Upper lobe of right lung (tissue), 1 donor: Measurements from ENCODE around the gene P2RY6. TPM values are rescaled to one million over a fixed set of nuclear protein-coding genes. Genes with fewer than 3 reads are reported as not detected.

ENCODE experiments used
- ATAC-seq: fragments of 200-7000 bp; cut with Tn5 transposase; one replicate; pipeline ENCODE4 v1.9.1; 2020; ENCODE audit warnings: mild to moderate bottlenecking, moderate library complexity
- DNase-seq: peaks from one replicate; pipeline ENCODE4 v3.0.0-alpha.2; 2020
- H3K27ac ChIP-seq: fragments of 200-600 bp; one replicate; pipeline ENCODE4 v1.8.0; 2022
- H3K27me3 ChIP-seq: fragments of 200-600 bp; one replicate; pipeline ENCODE4 v1.8.0; 2022; ENCODE audit warnings: mild to moderate bottlenecking
- H3K36me3 ChIP-seq: fragments of 200-600 bp; one replicate; pipeline ENCODE4 v1.8.0; 2022
- H3K4me1 ChIP-seq: fragments of 200-600 bp; one replicate; pipeline ENCODE4 v1.8.0; 2022
- H3K4me3 ChIP-seq: fragments of 200-600 bp; one replicate; pipeline ENCODE4 v1.8.0; 2022; ENCODE audit warnings: mild to moderate bottlenecking
- H3K9me3 ChIP-seq: fragments of 200-600 bp; one replicate; pipeline ENCODE4 v1.8.0; 2022
- intact Hi-C: fragments of 100-400 bp; cut with DNase I; formaldehyde crosslinking; loops from one replicate; pipeline ENCODE4 v1.11.0; 2022
- total RNA-seq: library from RNA; stranded (reverse); fragmentation: NEBNext Ultra II Directional; extraction: Animal tissue kit (Norgen Biotek cat#: 25700); gene quantifications from one replicate; pipeline ENCODE4 v1.2.1, GENCODE V29; 2021
- TF ChIP-seq, protein P1 (sequence below): fragments of 200-600 bp; IDR thresholded peaks from one replicate; pipeline ENCODE4 v1.8.0; 2022; ENCODE audit warnings: antibody characterized with exemption
- donor health status: DM: no; HTN: yes; CAD: no; lungs with severe emphysema.

Gene P2RY6
- total RNA-seq, 1 donor from 2014 or later = 3.2 TPM

- peak overlapping the region; percentile 55 for H3K27ac ChIP-seq
These were observed 61.0 kb downstream of the P2RY6 start for GRCh38 chr11:73333173-73333572.

GRCh38 chr11:73333640-73334383, 61.7 kb downstream of the P2RY6 start:
- TF ChIP-seq, protein P1, sequence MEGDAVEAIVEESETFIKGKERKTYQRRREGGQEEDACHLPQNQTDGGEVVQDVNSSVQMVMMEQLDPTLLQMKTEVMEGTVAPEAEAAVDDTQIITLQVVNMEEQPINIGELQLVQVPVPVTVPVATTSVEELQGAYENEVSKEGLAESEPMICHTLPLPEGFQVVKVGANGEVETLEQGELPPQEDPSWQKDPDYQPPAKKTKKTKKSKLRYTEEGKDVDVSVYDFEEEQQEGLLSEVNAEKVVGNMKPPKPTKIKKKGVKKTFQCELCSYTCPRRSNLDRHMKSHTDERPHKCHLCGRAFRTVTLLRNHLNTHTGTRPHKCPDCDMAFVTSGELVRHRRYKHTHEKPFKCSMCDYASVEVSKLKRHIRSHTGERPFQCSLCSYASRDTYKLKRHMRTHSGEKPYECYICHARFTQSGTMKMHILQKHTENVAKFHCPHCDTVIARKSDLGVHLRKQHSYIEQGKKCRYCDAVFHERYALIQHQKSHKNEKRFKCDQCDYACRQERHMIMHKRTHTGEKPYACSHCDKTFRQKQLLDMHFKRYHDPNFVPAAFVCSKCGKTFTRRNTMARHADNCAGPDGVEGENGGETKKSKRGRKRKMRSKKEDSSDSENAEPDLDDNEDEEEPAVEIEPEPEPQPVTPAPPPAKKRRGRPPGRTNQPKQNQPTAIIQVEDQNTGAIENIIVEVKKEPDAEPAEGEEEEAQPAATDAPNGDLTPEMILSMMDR = no peak
- peaks cover 53% of the 10 kb centered on the region for H3K4me1 ChIP-seq
- ATAC-seq (no peak), DNase-seq (no peak)
- no peaks in the 10 kb centered on the region for H3K36me3 ChIP-seq
- peak overlapping the region; percentile 55 for H3K27ac ChIP-seq
- H3K4me3 ChIP-seq = no peak overlapping the region
- H3K9me3 ChIP-seq = no peaks in the 10 kb centered on the region
- intact Hi-C loops = no loop called here
- no peaks in the 10 kb centered on the region for H3K27me3 ChIP-seq

More at GRCh38 chr11:73333173-73333572, 61.0 kb downstream of the P2RY6 start:
- no peak for ATAC-seq
- peaks cover 58% of the 10 kb centered on the region for H3K4me1 ChIP-seq
- TF ChIP-seq, protein P1 = no peak
- H3K4me3 ChIP-seq = no peak overlapping the region
- intact Hi-C loops = no loop called here
- no peaks in the 10 kb centered on the region for H3K27me3 ChIP-seq
- H3K9me3 ChIP-seq = no peaks in the 10 kb centered on the region
- no peaks in the 10 kb centered on the region for H3K36me3 ChIP-seq
- DNase-seq = no peak

- Histone ChIP-seq H3K27ac (peak overlapping the region; percentile 55), H3K9me3 (no peaks in the 10 kb centered on the region), H3K27me3 (no peaks in the 10 kb centered on the region), H3K36me3 (no peaks in the 10 kb centered on the region), H3K4me1 (peaks cover 53% of the 10 kb centered on the region), H3K4me3 (no peak overlapping the region)
- ATAC-seq (peak; percentile 33), DNase-seq (no peak)
- TF ChIP-seq, protein P1 = no peak
- intact Hi-C loops = no loop called here
These were observed 62.5 kb downstream of the P2RY6 start for GRCh38 chr11:73334384-73335203.

GRCh38 chr11:73335204-73335923, 63.2 kb downstream of the P2RY6 start:
- H3K27ac ChIP-seq = no peak overlapping the region
- TF ChIP-seq, protein P1 = peak; percentile 98
- peak; percentile 90 for ATAC-seq
- peaks cover 46% of the 10 kb centered on the region for H3K4me1 ChIP-seq
- no peaks in the 10 kb centered on the region for H3K27me3 ChIP-seq
- no peaks in the 10 kb centered on the region for H3K9me3 ChIP-seq
- intact Hi-C loops = no loop called here
- H3K36me3 ChIP-seq = no peaks in the 10 kb centered on the region
- peak; percentile 88 for DNase-seq
- H3K4me3 ChIP-seq = no peak overlapping the region

DNA sequence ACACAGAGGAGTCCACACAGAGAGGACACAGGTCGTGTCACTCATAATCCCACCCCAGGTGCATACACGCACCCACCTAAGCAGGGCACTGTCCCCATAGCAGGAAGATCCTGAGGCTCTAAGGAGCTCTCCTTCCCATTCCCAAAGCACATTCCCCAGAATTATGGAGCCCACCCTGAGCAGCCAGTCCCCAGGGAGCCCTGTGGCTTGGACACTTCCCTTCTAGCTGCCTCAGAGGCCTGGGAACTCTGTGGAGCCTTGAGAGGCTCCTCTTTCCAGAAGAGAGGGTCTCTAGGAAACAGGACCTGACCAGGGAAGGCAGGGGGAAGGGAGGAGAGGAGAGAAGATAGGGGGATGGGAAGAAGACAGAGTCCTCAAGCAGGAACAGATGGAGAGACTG, 65.7 kb downstream of the P2RY6 start:
- H3K4me3 ChIP-seq = no peak overlapping the region
- H3K36me3 ChIP-seq = no peaks in the 10 kb centered on the region
- H3K27me3 ChIP-seq = no peaks in the 10 kb centered on the region
- intact Hi-C loops = no loop called here
- DNase-seq (no peak), ATAC-seq (no peak)
- TF ChIP-seq, protein P1 = no peak
- no peak overlapping the region for H3K27ac ChIP-seq
- H3K4me1 ChIP-seq = peaks cover 24% of the 10 kb centered on the region
- H3K9me3 ChIP-seq = no peaks in the 10 kb centered on the region
